Activated naive CD8-positive, alpha-beta T cell treated with anti-CD3 and anti-CD28 coated beads, Interleukin-2, amount 50 U/mL, for 24 hours (primary cell): Measurements from ENCODE around the gene TOMM6.
A peak's percentile ranks its signal among the peaks of the same experiment; 100 is the strongest.

Source experiments
- ATAC-seq: fragments of 150-1000 bp; cut with Tn5 transposase; one replicate; pipeline ENCODE4 v1.10.0; 2021
- DNase-seq: peaks from one replicate; pipeline ENCODE4 v3.0.0; 2021
- H3K27ac Mint-ChIP-seq: one replicate; pipeline ENCODE4 v1.8.0; 2021; ENCODE audit warnings: mild to moderate bottlenecking, mixed read lengths
- H3K27me3 Mint-ChIP-seq: one replicate; pipeline ENCODE4 v1.8.0; 2021; ENCODE audit warnings: mixed read lengths
- H3K36me3 Mint-ChIP-seq: one replicate; pipeline ENCODE4 v1.8.0; 2021; ENCODE audit warnings: low read depth, mixed read lengths
- H3K4me1 Mint-ChIP-seq: one replicate; pipeline ENCODE4 v1.8.0; 2021; ENCODE audit warnings: mixed read lengths
- H3K4me3 Mint-ChIP-seq: one replicate; pipeline ENCODE4 v1.8.0; 2021; ENCODE audit warnings: mild to moderate bottlenecking, moderate library complexity, mixed read lengths
- H3K9me3 Mint-ChIP-seq: one replicate; pipeline ENCODE4 v1.8.0; 2021; ENCODE audit warnings: mixed read lengths

TOMM6 gene

DNA sequence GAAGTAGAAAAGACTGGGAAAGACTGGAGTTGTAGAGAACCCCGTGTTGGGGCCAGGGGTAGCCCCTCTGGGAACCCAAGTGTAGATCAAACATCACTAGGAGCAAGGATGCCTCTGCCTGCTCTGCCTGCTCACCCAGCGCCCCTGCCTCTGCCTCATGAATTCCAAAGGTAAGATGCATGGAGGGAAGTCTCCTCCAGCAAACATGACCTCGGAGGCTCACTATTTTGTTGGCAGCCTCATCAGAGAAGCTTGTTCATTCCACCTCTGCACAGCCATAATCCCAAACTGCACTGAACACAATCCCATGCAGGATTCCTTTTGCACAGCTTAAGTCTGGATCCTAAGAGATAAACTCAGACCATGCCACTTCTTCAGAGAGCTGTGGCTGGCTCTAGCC lies 12.7 kb upstream of the TOMM6 start:
- Mint-ChIP-seq H3K4me3 (no peak overlapping the region), H3K4me1 (peaks cover 9% of the 10 kb centered on the region), H3K27me3 (peaks cover under 1% of the 10 kb centered on the region), H3K36me3 (peaks cover 2% of the 10 kb centered on the region), H3K27ac (no peak overlapping the region), H3K9me3 (no peaks in the 10 kb centered on the region)
- ATAC-seq (no peak), DNase-seq (no peak)

- H3K27me3 Mint-ChIP-seq: peaks cover 1% of the 10 kb centered on the region
- H3K36me3 Mint-ChIP-seq: peaks cover 2% of the 10 kb centered on the region
- DNase-seq: no peak
- no peaks in the 10 kb centered on the region for H3K9me3 Mint-ChIP-seq
- no peak for ATAC-seq
- peaks cover 9% of the 10 kb centered on the region for H3K4me1 Mint-ChIP-seq
- H3K27ac Mint-ChIP-seq: no peak overlapping the region
- no peak overlapping the region for H3K4me3 Mint-ChIP-seq
Observed at GRCh38 chr6:41775293-41775882, 12.1 kb upstream of the TOMM6 start.

DNA sequence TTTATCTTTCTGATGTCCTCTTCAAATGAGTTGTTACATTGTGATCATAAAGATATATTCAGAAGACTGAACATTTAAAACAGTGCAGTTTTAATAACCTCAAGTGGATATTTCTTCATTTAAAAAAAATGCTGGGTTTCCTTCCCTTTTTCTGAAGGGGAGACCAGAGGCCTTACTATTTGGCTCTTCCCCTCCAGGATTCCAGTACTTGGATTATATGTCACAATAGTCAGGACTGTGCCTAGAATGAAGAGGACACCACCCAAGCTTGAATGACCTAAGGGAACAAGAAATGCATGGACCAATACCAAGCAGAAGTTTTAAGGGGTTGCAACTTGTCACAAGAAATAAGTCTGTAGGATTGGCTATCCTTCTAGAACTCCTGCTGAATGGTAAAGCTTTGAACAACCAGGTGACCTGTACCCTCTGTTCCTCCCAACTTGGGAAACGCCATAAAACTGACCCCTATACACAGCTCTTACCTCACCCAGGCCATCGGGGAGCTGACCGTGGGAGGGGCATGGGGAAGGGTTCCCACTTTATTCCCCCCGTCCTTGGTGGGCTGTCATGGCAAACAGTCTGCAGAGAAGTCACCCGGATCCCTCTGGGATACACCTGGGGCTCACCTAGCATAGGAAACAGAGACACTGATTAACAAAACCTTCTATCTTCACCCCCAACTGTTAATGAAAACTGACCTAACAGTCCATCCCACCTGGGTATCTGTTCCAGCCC lies 9.8 kb upstream of the TOMM6 start:
- no peak for DNase-seq
- Mint-ChIP-seq H3K4me3 (no peak overlapping the region), H3K27ac (no peak overlapping the region), H3K9me3 (no peaks in the 10 kb centered on the region), H3K36me3 (peaks cover 2% of the 10 kb centered on the region), H3K27me3 (peaks cover 11% of the 10 kb centered on the region), H3K4me1 (peaks cover 14% of the 10 kb centered on the region)
- ATAC-seq: no peak

DNA sequence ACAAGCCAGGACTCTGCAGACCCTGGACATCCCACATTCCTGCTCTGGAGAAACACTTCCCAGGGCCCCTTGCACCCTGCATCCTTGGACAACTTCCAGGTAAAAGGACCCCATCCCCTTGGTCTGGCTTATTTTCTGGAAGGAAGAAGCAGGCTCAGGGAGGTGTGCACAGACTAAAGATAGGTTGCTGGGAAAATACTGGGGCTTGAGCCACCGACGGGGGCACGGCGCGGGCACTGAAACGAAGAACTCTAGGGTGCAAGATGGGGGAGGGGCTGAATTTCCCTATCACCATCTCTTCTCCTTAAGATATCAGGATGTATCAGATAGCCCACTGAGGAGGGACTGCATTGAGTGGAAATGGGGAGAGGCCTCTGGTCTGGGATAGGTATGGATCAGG lies 8.6 kb upstream of the TOMM6 start:
- H3K9me3 Mint-ChIP-seq: no peaks in the 10 kb centered on the region
- peak overlapping the region; percentile 87 for H3K4me3 Mint-ChIP-seq
- peaks cover 11% of the 10 kb centered on the region for H3K27me3 Mint-ChIP-seq
- DNase-seq (no peak), ATAC-seq (no peak)
- H3K4me1 Mint-ChIP-seq: peaks cover 14% of the 10 kb centered on the region
- no peaks in the 10 kb centered on the region for H3K36me3 Mint-ChIP-seq
- peak overlapping the region; percentile 23 for H3K27ac Mint-ChIP-seq

GRCh38 chr6:41779336-41779735 lies 8.2 kb upstream of the TOMM6 start:
- Mint-ChIP-seq H3K4me3 (peak overlapping the region; percentile 87), H3K27ac (peak overlapping the region; percentile 23), H3K9me3 (no peaks in the 10 kb centered on the region), H3K27me3 (peaks cover 11% of the 10 kb centered on the region), H3K4me1 (peaks cover 14% of the 10 kb centered on the region), H3K36me3 (no peaks in the 10 kb centered on the region)
- no peak for ATAC-seq
- DNase-seq: no peak

DNA sequence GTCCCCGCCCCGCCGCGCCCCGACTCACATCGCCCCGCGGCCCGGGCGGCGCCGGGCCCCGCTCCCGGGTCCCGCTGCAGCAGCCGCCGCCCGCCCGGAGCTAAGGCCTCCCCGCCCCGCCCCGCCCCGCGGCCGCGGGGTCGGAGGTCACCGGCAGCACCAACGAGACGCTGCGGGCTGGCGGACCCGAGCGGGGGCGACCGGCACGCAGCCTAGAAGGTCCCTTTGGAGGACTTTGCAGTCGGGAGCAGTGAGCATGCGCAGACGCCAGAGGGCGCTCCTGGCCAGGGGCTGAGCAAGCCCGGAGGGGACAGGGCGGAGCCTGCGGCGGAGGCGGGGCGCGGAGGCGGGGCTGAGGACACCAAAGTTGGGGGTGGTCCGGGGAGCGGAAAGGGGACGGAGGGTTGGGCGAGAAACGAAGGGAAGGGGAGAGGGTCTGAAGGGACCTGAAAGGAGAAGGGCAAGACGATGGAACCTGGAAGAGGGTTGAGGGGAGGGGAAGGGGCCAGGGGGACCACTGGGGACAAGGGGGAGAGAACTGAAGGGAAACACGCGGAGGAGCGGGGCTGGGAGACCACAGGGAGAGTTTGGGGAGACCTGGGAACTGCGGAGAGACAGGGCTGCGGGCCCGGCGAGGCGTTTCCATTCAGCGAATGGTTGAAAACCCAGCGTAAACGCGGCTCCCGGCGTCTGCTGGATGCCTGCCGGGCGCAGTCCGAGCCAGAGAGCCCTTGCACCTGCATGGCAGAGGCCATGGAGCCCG lies 7.5 kb upstream of the TOMM6 start, which contains the start of gene FRS3:
Gene FRS3 (minus strand): TSS at position 113 of the 763 bp plus-strand sequence. CDS start 2,913 bp downstream, outside the sequence.
- Mint-ChIP-seq H3K27ac (peak within 1 kb of the TSS; percentile 70), H3K27me3 (peaks cover 11% of the 10 kb centered on the region), H3K36me3 (no peaks in the 10 kb centered on the region), H3K4me3 (peak within 1 kb of the TSS; percentile 87), H3K4me1 (peaks cover 14% of the 10 kb centered on the region), H3K9me3 (no peaks in the 10 kb centered on the region)
- DNase-seq: peak; percentile 100
- ATAC-seq: peak; percentile 92

- Mint-ChIP-seq H3K36me3 (no peaks in the 10 kb centered on the region), H3K4me1 (peaks cover 14% of the 10 kb centered on the region), H3K9me3 (no peaks in the 10 kb centered on the region), H3K27me3 (peaks cover 11% of the 10 kb centered on the region), H3K27ac (peak within 1 kb of the TSS; percentile 70), H3K4me3 (peak within 1 kb of the TSS; percentile 85)
- ATAC-seq (no peak), DNase-seq (peak; percentile 10)
Observed at GRCh38 chr6:41780551-41781365, 6.7 kb upstream of the TOMM6 start, which contains the start of gene PRICKLE4. PRICKLE4 (plus strand) TSS chr6:41780782; CDS start chr6:41783474, 2,692 bp downstream.

- DNase-seq (no peak), ATAC-seq (no peak)
- Mint-ChIP-seq H3K9me3 (no peaks in the 10 kb centered on the region), H3K27me3 (peaks cover 11% of the 10 kb centered on the region), H3K4me1 (peaks cover 14% of the 10 kb centered on the region), H3K4me3 (peak overlapping the region; percentile 70), H3K27ac (no peak overlapping the region), H3K36me3 (no peaks in the 10 kb centered on the region)
Observed at GRCh38 chr6:41781366-41781730, 6.1 kb upstream of the TOMM6 start.

- DNase-seq (no peak), ATAC-seq (no peak)
- H3K4me1 Mint-ChIP-seq: peaks cover 14% of the 10 kb centered on the region
- peaks cover 11% of the 10 kb centered on the region for H3K27me3 Mint-ChIP-seq
- no peak overlapping the region for H3K4me3 Mint-ChIP-seq
- H3K27ac Mint-ChIP-seq: no peak overlapping the region
- no peaks in the 10 kb centered on the region for H3K9me3 Mint-ChIP-seq
- H3K36me3 Mint-ChIP-seq: peaks cover 7% of the 10 kb centered on the region
Observed at GRCh38 chr6:41783106-41783780, 4.3 kb upstream of the TOMM6 start.

DNA sequence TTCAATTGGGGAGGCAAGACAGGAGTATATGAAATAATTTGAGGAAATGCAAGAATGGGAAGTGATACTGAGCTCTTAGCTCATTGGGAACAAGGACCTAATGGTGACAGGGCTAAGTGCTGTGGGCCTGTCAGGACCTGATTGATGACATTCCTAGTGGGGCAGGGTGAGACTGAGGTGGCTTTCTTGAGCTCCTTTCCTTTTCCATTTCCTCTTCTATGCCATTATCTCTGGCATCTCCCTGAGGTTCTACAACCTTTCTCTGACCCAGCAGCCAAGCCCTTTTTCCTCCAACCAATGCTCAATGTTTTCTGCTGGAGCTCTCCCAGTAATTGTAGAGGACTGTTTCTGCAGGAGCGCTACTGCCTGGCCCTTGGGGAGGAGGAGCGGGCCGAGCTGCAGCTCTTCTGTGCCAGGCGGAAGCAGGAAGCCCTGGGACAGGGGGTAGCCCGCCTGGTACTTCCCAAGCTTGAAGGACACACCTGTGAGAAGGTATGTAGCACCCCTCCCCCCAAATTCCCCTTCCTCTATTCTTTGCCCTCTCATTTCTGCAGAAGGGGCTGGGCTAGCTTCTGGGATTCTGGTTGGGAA lies 2.8 kb upstream of the TOMM6 start:
- no peak overlapping the region for H3K27ac Mint-ChIP-seq
- peak overlapping the region; percentile 21 for H3K4me3 Mint-ChIP-seq
- H3K4me1 Mint-ChIP-seq: peaks cover 14% of the 10 kb centered on the region
- no peaks in the 10 kb centered on the region for H3K9me3 Mint-ChIP-seq
- no peak for DNase-seq
- peaks cover 19% of the 10 kb centered on the region for H3K36me3 Mint-ChIP-seq
- H3K27me3 Mint-ChIP-seq: peaks cover 11% of the 10 kb centered on the region
- ATAC-seq: no peak

- no peaks in the 10 kb centered on the region for H3K9me3 Mint-ChIP-seq
- no peak overlapping the region for H3K27ac Mint-ChIP-seq
- DNase-seq (no peak), ATAC-seq (no peak)
- H3K4me3 Mint-ChIP-seq: peak overlapping the region; percentile 95
- H3K4me1 Mint-ChIP-seq: peaks cover 19% of the 10 kb centered on the region
- peaks cover 10% of the 10 kb centered on the region for H3K27me3 Mint-ChIP-seq
- peaks cover 25% of the 10 kb centered on the region for H3K36me3 Mint-ChIP-seq
Observed at GRCh38 chr6:41785254-41785653, 2.2 kb upstream of the TOMM6 start.

DNA sequence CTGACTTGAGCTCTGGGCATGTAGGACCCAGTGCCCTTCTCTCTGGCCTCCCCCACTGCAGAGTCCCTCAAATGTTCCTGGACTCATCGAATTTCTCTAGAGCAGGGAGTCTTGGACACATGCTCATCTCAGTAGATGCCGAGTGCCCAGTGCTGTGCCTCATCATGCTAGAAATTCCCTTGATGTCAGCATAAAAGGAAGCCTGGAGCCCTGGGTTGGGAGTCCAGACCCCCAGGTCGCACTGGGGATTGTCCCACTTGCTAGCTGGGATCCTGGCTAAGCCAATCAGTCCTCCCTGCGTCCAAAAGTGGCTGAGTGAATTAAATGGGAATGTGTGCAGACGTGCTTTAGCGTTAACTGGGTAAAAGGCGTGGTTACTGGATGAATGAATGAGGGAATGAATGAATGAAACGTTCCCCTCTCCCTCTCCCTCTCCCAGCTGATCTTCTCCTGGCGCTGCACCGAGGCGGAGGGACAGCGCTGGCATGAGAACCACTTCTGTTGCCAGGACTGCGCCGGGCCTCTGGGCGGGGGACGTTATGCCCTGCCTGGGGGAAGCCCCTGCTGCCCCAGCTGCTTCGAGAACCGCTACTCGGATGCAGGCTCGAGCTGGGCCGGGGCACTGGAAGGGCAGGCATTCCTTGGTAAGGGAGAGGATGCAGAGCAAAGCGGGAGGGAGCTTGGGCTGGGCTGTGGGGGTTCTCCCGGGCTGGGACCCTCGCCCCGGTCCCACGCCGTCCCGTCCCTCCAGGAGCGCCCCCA lies 1.6 kb upstream of the TOMM6 start:
- Mint-ChIP-seq H3K27me3 (peaks cover 9% of the 10 kb centered on the region), H3K27ac (no peak overlapping the region), H3K4me3 (peak overlapping the region; percentile 95), H3K36me3 (peaks cover 30% of the 10 kb centered on the region), H3K4me1 (peaks cover 21% of the 10 kb centered on the region), H3K9me3 (no peaks in the 10 kb centered on the region)
- ATAC-seq (no peak), DNase-seq (peak; percentile 16)
